HL-60 (cell line): ENCODE measurements around the gene SERPINB2.

Experiments
- DNase-seq, 2 experiments: peaks; one replicate each; pipeline ENCODE4 v3.0.0-alpha.2; 2010 to 2020; ENCODE audit warnings: low read depth in 1 of 2, low spot score in 1 of 2
- H3K27ac ChIP-seq: fragments of 250-450 bp; sonication (Bioruptor Pico); replicated peaks from 2 replicates; pipeline ENCODE4 v1.5.1; 2020; ENCODE audit warnings: mild to moderate bottlenecking, moderate library complexity
- H3K27me3 ChIP-seq: fragments of 250-450 bp; sonication (Bioruptor Pico); 2 replicates; pipeline ENCODE4 v1.5.1; 2021; ENCODE audit warnings: mild to moderate bottlenecking, moderate library complexity; ENCODE audit not compliant: insufficient read depth, poor library complexity, severe bottlenecking
- H3K4me3 ChIP-seq: replicated peaks from 2 replicates; pipeline ENCODE4 v1.5.1; 2011; ENCODE audit warnings: mild to moderate bottlenecking, control low read depth, low read length; ENCODE audit not compliant: insufficient read depth
- CTCF ChIP-seq: IDR thresholded peaks from one replicate; pipeline ENCODE4 v1.5.1; 2011; ENCODE audit warnings: low read length, control low read depth, inconsistent platforms; ENCODE audit not compliant: insufficient read depth
- GABPA ChIP-seq: IDR thresholded peaks from 2 replicates; pipeline ENCODE4 v1.6.1; 2012; ENCODE audit warnings: low read depth
- POLR2AphosphoS5 ChIP-seq: IDR thresholded peaks from 2 replicates; pipeline ENCODE4 v1.6.1; 2012; ENCODE audit warnings: low read depth
- REST ChIP-seq: IDR thresholded peaks from 2 replicates; pipeline ENCODE4 v1.6.1; 2012; ENCODE audit warnings: low read depth; ENCODE audit not compliant: insufficient replicate concordance
- SPI1 ChIP-seq: IDR thresholded peaks from 2 replicates; pipeline ENCODE4 v1.6.1; 2012; ENCODE audit warnings: low read depth, mild to moderate bottlenecking, borderline replicate concordance

Gene SERPINB2

DNA sequence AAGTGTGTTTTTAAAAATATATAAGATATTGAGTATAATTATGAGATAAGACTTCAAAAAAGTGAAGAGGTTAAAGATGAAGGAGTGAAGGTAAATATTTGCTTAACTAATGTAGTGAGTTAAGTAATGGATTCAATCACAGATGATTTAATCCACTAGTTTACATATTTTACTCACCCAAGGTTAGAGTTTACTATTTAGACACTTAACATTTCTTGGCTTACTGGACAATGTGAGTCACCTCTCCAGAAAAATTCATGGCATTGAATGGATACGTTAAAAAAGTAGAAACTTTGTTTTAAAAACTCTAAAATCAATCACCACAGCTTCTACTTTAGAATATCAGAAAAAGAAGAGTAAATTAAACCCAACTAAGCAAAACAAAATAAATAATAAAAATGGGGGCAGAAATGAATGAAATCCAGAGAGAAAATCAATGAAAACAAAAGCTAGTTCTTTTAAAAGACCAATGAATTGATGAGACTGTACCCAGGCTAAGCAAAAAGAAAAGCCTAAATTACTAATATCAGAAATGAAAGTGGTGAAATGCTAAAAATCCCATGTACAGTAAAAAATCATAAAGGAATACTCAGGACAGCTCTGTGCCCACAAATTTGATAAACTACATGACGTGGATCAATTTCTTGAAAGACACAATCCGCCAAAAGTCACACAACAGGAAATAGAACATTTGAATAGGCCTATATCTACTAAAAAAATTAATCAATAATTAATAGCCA, 59.7 kb downstream of the SERPINB2 start:
- DNase-seq = no peak
- Histone ChIP-seq H3K27me3 (no peaks in the 10 kb centered on the region), H3K27ac (no peak overlapping the region), H3K4me3 (no peak overlapping the region)
- no peak for TF ChIP-seq CTCF
- no peak for TF ChIP-seq GABPA
- no peak for TF ChIP-seq POLR2AphosphoS5

DNA sequence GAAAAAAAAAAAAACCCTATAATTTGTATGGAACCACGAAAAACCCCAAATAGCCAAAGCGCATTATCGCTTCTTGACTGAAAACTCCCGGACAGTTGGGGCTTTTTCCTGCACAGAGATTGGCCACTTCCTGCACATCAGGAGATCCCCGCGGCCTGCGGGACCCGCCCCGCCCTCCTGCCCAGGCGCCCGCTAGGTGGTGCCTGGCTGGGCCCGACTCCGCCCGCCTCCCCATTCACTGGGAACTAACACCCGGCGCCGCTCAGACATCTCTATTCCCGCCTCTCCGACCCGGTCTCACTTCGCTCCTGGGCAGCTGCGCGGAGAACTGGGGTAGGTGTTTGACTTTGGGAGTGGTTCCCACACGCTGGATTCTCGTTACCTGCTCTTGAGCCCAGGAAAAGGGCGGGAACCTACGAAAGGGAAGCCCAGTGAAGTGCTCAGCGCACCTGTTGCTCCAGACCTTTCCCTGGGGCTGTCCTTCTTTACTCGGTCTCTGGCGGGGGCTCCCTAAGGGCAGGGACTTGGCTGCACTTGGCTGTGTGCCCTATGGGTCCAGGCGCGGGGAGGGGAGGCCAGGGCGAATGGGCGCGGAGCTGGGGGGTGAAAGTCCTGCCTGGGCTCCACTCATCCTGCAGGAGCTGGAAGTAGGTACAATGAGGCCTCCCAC, 61.7 kb downstream of the SERPINB2 start, which contains the start of gene HMSD:
HMSD (plus strand) TSS at position 234 of the 670 bp plus-strand sequence. CDS start 4,155 bp downstream, outside the sequence.
- Histone ChIP-seq H3K27me3 (no peaks in the 10 kb centered on the region), H3K4me3 (no peak within 1 kb of the TSS), H3K27ac (no peak within 1 kb of the TSS)
- DNase-seq = no peak
- no peak for TF ChIP-seq POLR2AphosphoS5
- no peak for TF ChIP-seq REST
- TF ChIP-seq SPI1 = no peak
- TF ChIP-seq CTCF = no peak
- no peak for TF ChIP-seq GABPA

GRCh38 chr18:63951302-63951705, 63.8 kb downstream of the SERPINB2 start:
- no peak overlapping the region for H3K27ac ChIP-seq
- H3K27me3 ChIP-seq = no peaks in the 10 kb centered on the region
- no peak overlapping the region for H3K4me3 ChIP-seq
- no peak for DNase-seq
- TF ChIP-seq POLR2AphosphoS5 (no peak), REST (no peak), CTCF (no peak), SPI1 (no peak), GABPA (no peak)
